GM19025 (cell line): ENCODE results near the gene TCF20.

ENCODE experiments used
- ATAC-seq: cut with Tn5 transposase; IDR thresholded peaks from one replicate; pipeline ENCODE4 v1.9.1; 2021; ENCODE audit warnings: mild to moderate bottlenecking, low read depth, moderate library complexity; ENCODE audit not compliant: unreplicated experiment

Gene TCF20

GRCh38 chr22:42301077-42301741 is 30.8 kb upstream of the TCF20 start:
- ATAC-seq = no peak

GRCh38 chr22:42300259-42301076 is 30.0 kb upstream of the TCF20 start:
- ATAC-seq = no peak

- no peak for ATAC-seq
These were observed 29.3 kb upstream of the TCF20 start for GRCh38 chr22:42299586-42300258.

GRCh38 chr22:42298746-42299145 is 28.3 kb upstream of the TCF20 start:
- ATAC-seq = no peak

- no peak for ATAC-seq
These were observed 27.3 kb upstream of the TCF20 start for GRCh38 chr22:42297778-42298177.

- no peak for ATAC-seq
These were observed 26.4 kb upstream of the TCF20 start for GRCh38 chr22:42296883-42297282.

GRCh38 chr22:42296381-42296853 is 26.0 kb upstream of the TCF20 start:
- no peak for ATAC-seq

GRCh38 chr22:42294034-42294985 is 23.9 kb upstream of the TCF20 start:
- ATAC-seq = no peak

- ATAC-seq = no peak
These were observed 22.5 kb upstream of the TCF20 start for GRCh38 chr22:42292732-42293520.

GRCh38 chr22:42291287-42291686 is 20.8 kb upstream of the TCF20 start:
- no peak for ATAC-seq

- ATAC-seq = no peak
These were observed 19.5 kb upstream of the TCF20 start for GRCh38 chr22:42289671-42290541.

- ATAC-seq = no peak
These were observed 18.3 kb upstream of the TCF20 start for GRCh38 chr22:42288791-42289190.

GRCh38 chr22:42287174-42287890 is 16.9 kb upstream of the TCF20 start:
- ATAC-seq = no peak

GRCh38 chr22:42286205-42286604 is 15.8 kb upstream of the TCF20 start:
- no peak for ATAC-seq

- no peak for ATAC-seq
These were observed 15.2 kb upstream of the TCF20 start for GRCh38 chr22:42285604-42286003.

- no peak for ATAC-seq
These were observed 14.3 kb upstream of the TCF20 start for GRCh38 chr22:42284643-42285181.

- ATAC-seq = no peak
These were observed 13.7 kb upstream of the TCF20 start for GRCh38 chr22:42284202-42284591.
